ENCODE results near the gene GALNT16.
"Not testable (repeated sequence)": the region's sequence is repeated elsewhere in the genome, so short reads cannot be mapped to it uniquely, and the experiment has no call there.

The GALNT16 gene

GRCh38 chr14:69259527-69260189 lies at the start of gene GALNT16:
GALNT16 (plus strand) TSS chr14:69260158; CDS start chr14:69260291, 133 bp downstream.
- no peak for FAIRE-seq

- no peak for FAIRE-seq
Observed at GRCh38 chr14:69214393-69214792, 45.6 kb upstream of the GALNT16 start.

- not testable (repeated sequence) for FAIRE-seq
Observed at GRCh38 chr14:69217663-69218062, 42.3 kb upstream of the GALNT16 start.

GRCh38 chr14:69224946-69225345 lies 35.0 kb upstream of the GALNT16 start:
- FAIRE-seq = no peak

- no peak for FAIRE-seq
Observed at GRCh38 chr14:69226178-69226577, 33.8 kb upstream of the GALNT16 start.

- no peak for FAIRE-seq
Observed at GRCh38 chr14:69226736-69227135, 33.2 kb upstream of the GALNT16 start.

GRCh38 chr14:69231486-69231885 lies 28.5 kb upstream of the GALNT16 start:
- no peak for FAIRE-seq

- no peak for FAIRE-seq
Observed at GRCh38 chr14:69232388-69232787, 27.6 kb upstream of the GALNT16 start.

- FAIRE-seq = no peak
Observed at GRCh38 chr14:69234106-69234505, 25.9 kb upstream of the GALNT16 start.

GRCh38 chr14:69235708-69236107 lies 24.2 kb upstream of the GALNT16 start:
- no peak for FAIRE-seq

- FAIRE-seq = no peak
Observed at GRCh38 chr14:69237142-69237541, 22.8 kb upstream of the GALNT16 start.

- FAIRE-seq = no peak
Observed at GRCh38 chr14:69237584-69237983, 22.4 kb upstream of the GALNT16 start.

GRCh38 chr14:69238883-69239282 lies 21.1 kb upstream of the GALNT16 start:
- FAIRE-seq = no peak

GRCh38 chr14:69240527-69241173 lies 19.3 kb upstream of the GALNT16 start:
- no peak for FAIRE-seq

GRCh38 chr14:69241577-69241976 lies 18.4 kb upstream of the GALNT16 start:
- no peak for FAIRE-seq

GRCh38 chr14:69242311-69243224 lies 17.4 kb upstream of the GALNT16 start:
- FAIRE-seq = peak; percentile 92

- FAIRE-seq = no peak
Observed at GRCh38 chr14:69244946-69245345, 15.0 kb upstream of the GALNT16 start.

- no peak for FAIRE-seq
Observed at GRCh38 chr14:69246331-69246730, 13.6 kb upstream of the GALNT16 start.

GRCh38 chr14:69247676-69248440 lies 12.1 kb upstream of the GALNT16 start:
- FAIRE-seq = no peak

- FAIRE-seq = no peak
Observed at GRCh38 chr14:69249603-69250002, 10.4 kb upstream of the GALNT16 start.

- FAIRE-seq = no peak
Observed at GRCh38 chr14:69252851-69253250, 7.1 kb upstream of the GALNT16 start.

- FAIRE-seq = no peak
Observed at GRCh38 chr14:69259168-69259526, 811 bp upstream of the GALNT16 start.

Measured in G401.6 (cell line).